ENCODE data around the gene GREB1L.

DNA sequence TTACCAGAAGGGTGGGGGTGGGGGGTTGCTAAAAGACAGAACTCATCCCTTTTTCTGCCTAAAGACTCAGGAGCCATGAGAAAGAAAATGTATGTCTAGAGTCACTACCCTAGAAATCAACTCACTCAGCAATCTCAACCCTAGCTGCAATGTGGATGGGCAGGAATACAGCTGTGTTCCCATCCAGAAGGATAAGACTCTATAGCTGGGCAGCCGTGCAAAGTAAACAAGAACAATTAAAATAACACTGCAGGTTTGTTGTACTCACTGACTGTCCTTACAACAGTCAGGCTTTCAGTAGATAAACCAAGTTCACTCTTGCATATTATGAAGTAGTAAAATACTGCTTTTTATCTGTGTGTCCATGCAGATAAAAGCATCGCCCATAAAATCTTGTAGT, 284.4 kb downstream of the GREB1L start:
- TF ChIP-seq POLR2AphosphoS5 (IDR thresholded peaks at IDR 0.05; ENCODE audit: low read depth, low read length) = no peak
- TF ChIP-seq, protein P1, sequence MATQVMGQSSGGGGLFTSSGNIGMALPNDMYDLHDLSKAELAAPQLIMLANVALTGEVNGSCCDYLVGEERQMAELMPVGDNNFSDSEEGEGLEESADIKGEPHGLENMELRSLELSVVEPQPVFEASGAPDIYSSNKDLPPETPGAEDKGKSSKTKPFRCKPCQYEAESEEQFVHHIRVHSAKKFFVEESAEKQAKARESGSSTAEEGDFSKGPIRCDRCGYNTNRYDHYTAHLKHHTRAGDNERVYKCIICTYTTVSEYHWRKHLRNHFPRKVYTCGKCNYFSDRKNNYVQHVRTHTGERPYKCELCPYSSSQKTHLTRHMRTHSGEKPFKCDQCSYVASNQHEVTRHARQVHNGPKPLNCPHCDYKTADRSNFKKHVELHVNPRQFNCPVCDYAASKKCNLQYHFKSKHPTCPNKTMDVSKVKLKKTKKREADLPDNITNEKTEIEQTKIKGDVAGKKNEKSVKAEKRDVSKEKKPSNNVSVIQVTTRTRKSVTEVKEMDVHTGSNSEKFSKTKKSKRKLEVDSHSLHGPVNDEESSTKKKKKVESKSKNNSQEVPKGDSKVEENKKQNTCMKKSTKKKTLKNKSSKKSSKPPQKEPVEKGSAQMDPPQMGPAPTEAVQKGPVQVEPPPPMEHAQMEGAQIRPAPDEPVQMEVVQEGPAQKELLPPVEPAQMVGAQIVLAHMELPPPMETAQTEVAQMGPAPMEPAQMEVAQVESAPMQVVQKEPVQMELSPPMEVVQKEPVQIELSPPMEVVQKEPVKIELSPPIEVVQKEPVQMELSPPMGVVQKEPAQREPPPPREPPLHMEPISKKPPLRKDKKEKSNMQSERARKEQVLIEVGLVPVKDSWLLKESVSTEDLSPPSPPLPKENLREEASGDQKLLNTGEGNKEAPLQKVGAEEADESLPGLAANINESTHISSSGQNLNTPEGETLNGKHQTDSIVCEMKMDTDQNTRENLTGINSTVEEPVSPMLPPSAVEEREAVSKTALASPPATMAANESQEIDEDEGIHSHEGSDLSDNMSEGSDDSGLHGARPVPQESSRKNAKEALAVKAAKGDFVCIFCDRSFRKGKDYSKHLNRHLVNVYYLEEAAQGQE (IDR thresholded peaks at IDR 0.05; ENCODE audit: insufficient read depth in 1 of 2, low read depth in 2 of 2, low read length in 2 of 2) = no peak
- no peak for TF ChIP-seq SIN3A (IDR thresholded peaks at IDR 0.05; ENCODE audit: borderline replicate concordance, insufficient read depth, low read length)
- TF ChIP-seq TAF1 (IDR thresholded peaks at IDR 0.05; ENCODE audit: borderline replicate concordance, insufficient read depth, low read length) = no peak
- no peak for TF ChIP-seq FOXP2 (optimal IDR thresholded peaks at IDR 0.05; ENCODE audit: borderline replicate concordance, extremely low read depth, extremely low read length, insufficient read depth)

All from PFSK-1 (cell line).